HepG2 (cell line): ENCODE measurements around the gene PRM2. TPM values are rescaled to one million over a fixed set of nuclear protein-coding genes. Genes with fewer than 3 reads are reported as not detected.

ENCODE experiments used
- ARNT2 ChIP-seq: sonication (generic); formaldehyde crosslinking; IDR thresholded peaks from 2 replicates; pipeline ENCODE4 v1.8.0; 2022; ENCODE audit warnings: mild to moderate bottlenecking, low read depth, missing genetic modification reagents, moderate library complexity
- ELF1 ChIP-seq: sonication (generic); formaldehyde crosslinking; IDR thresholded peaks from 2 replicates; pipeline ENCODE4 v1.4.0; 2020; ENCODE audit warnings: missing genetic modification reagents
- FLYWCH1 ChIP-seq: sonication (generic); formaldehyde crosslinking; IDR thresholded peaks from 2 replicates; pipeline ENCODE4 v1.8.1; 2023; ENCODE audit warnings: mild to moderate bottlenecking, missing genetic modification reagents
- GABPB1 ChIP-seq: IDR thresholded peaks from 2 replicates; pipeline ENCODE4 v1.6.1; 2016; ENCODE audit warnings: mild to moderate bottlenecking, missing genetic modification reagents, moderate library complexity, missing compliant biosample characterization
- HDAC6 ChIP-seq: fragments of 200-600 bp; sonication (generic); IDR thresholded peaks from 2 replicates; pipeline ENCODE4 v1.7.0; 2017; ENCODE audit warnings: mild to moderate bottlenecking, antibody characterized with exemption, low read length, low read depth
- HOXA5 ChIP-seq: sonication (generic); formaldehyde crosslinking; IDR thresholded peaks from 2 replicates; pipeline ENCODE4 v1.4.0; 2020; ENCODE audit warnings: missing genetic modification reagents
- ISL2 ChIP-seq: sonication (generic); formaldehyde crosslinking; IDR thresholded peaks from 2 replicates; pipeline ENCODE4 v1.5.0; 2020; ENCODE audit warnings: missing genetic modification reagents
- KLF15 ChIP-seq: sonication (generic); formaldehyde crosslinking; IDR thresholded peaks from 2 replicates; pipeline ENCODE4 v1.8.1; 2023; ENCODE audit warnings: borderline replicate concordance, mild to moderate bottlenecking, inconsistent platforms, missing genetic modification reagents, mixed read lengths
- NR2F6 ChIP-seq, 2 experiments: IDR thresholded peaks; 2 replicates each; pipeline ENCODE4 v1.6.1; 2016; ENCODE audit warnings: antibody characterized with exemption in 1 of 2, mild to moderate bottlenecking in 1 of 2
- NR3C1 ChIP-seq: sonication (generic); formaldehyde crosslinking; IDR thresholded peaks from 2 replicates; pipeline ENCODE4 v1.4.0; 2020; ENCODE audit warnings: missing genetic modification reagents
- RARA ChIP-seq: IDR thresholded peaks from 2 replicates; pipeline ENCODE4 v1.6.1; 2016; ENCODE audit warnings: missing genetic modification reagents, missing compliant biosample characterization
- SRY ChIP-seq: sonication (generic); formaldehyde crosslinking; IDR thresholded peaks from 2 replicates; pipeline ENCODE4 v1.8.0; 2022; ENCODE audit warnings: mild to moderate bottlenecking, missing genetic modification reagents
- ZFP90 ChIP-seq: sonication (generic); formaldehyde crosslinking; IDR thresholded peaks from 2 replicates; pipeline ENCODE4 v1.8.0; 2022; ENCODE audit warnings: missing genetic modification reagents, mild to moderate bottlenecking, inconsistent platforms, borderline replicate concordance
- ZIK1 ChIP-seq: sonication (generic); formaldehyde crosslinking; IDR thresholded peaks from 2 replicates; pipeline ENCODE4 v1.5.0; 2020; ENCODE audit warnings: mild to moderate bottlenecking, low read depth, missing genetic modification reagents, borderline replicate concordance
- ZKSCAN5 ChIP-seq: sonication (generic); formaldehyde crosslinking; IDR thresholded peaks from 2 replicates; pipeline ENCODE4 v1.5.1; 2020; ENCODE audit warnings: mild to moderate bottlenecking, missing genetic modification reagents
- ZMAT3 ChIP-seq: sonication (generic); formaldehyde crosslinking; conservative IDR thresholded peaks from 2 replicates; pipeline ENCODE4 v1.7.0; 2021; ENCODE audit warnings: missing genetic modification reagents
- ZNF253 ChIP-seq: sonication (generic); formaldehyde crosslinking; IDR thresholded peaks from 2 replicates; pipeline ENCODE4 v1.8.0; 2022; ENCODE audit warnings: mild to moderate bottlenecking, missing genetic modification reagents, borderline replicate concordance
- ZNF335 ChIP-seq: sonication (generic); formaldehyde crosslinking; IDR thresholded peaks from 2 replicates; pipeline ENCODE4 v1.4.0; 2020; ENCODE audit warnings: missing genetic modification reagents
- ZNF33B ChIP-seq: sonication (generic); formaldehyde crosslinking; IDR thresholded peaks from 2 replicates; pipeline ENCODE4 v1.5.1; 2020; ENCODE audit warnings: mild to moderate bottlenecking, missing genetic modification reagents
- ZNF563 ChIP-seq: sonication (generic); formaldehyde crosslinking; IDR thresholded peaks from 2 replicates; pipeline ENCODE4 v1.8.0; 2022; ENCODE audit warnings: mild to moderate bottlenecking, moderate library complexity, missing genetic modification reagents
- ZNF564 ChIP-seq: sonication (generic); formaldehyde crosslinking; IDR thresholded peaks from 2 replicates; pipeline ENCODE4 v1.8.1; 2023; ENCODE audit warnings: mild to moderate bottlenecking, missing genetic modification reagents
- ZNF720 ChIP-seq: sonication (generic); formaldehyde crosslinking; IDR thresholded peaks from 2 replicates; pipeline ENCODE4 v1.4.0; 2020; ENCODE audit warnings: missing genetic modification reagents
- ZNF749 ChIP-seq: sonication (generic); formaldehyde crosslinking; IDR thresholded peaks from 2 replicates; pipeline ENCODE4 v1.8.0; 2022; ENCODE audit warnings: mild to moderate bottlenecking, missing genetic modification reagents, moderate library complexity, borderline replicate concordance
- polyA plus RNA-seq, 8 experiments: library from polyadenylated mRNA; depleted of rRNA in 3 of 8; stranded (reverse) in 7 of 8; unstranded in 1 of 8; fragments of >200 nt; fragmentation: Illumina TruSeq in 4 of 8; extraction: Trizol in 4 of 8; gene quantifications; 2 replicates each; pipeline versions ENCODE4 v1.2.1 to v1.2.3, GENCODE V29; 2011 to 2016; ENCODE audit warnings: low read depth in 4 of 8, missing spikeins in 1 of 8, mixed read lengths in 1 of 8; ENCODE audit not compliant: insufficient read depth in 1 of 8
- total RNA-seq, 5 experiments: library from RNA; depleted of rRNA; stranded (reverse); fragments of >200 nt; fragmentation: Illumina TruSeq; extraction: Trizol; gene quantifications; 2 replicates each; pipeline ENCODE4 v1.2.3, GENCODE V29; 2016; ENCODE audit warnings: low read depth in 1 of 5
- TF ChIP-seq, protein P1 (sequence below): sonication (generic); formaldehyde crosslinking; IDR thresholded peaks from 2 replicates; pipeline ENCODE4 v1.4.0; 2020; ENCODE audit warnings: mild to moderate bottlenecking, low read depth, missing genetic modification reagents
- TF ChIP-seq, protein P2 (sequence below): sonication (generic); formaldehyde crosslinking; IDR thresholded peaks from 2 replicates; pipeline ENCODE4 v1.8.0; 2022; ENCODE audit warnings: low read depth, missing genetic modification reagents
- TF ChIP-seq, protein P3 (sequence below): sonication (generic); formaldehyde crosslinking; IDR thresholded peaks from 2 replicates; pipeline ENCODE4 v1.5.1; 2020; ENCODE audit warnings: missing genetic modification reagents, mild to moderate bottlenecking, borderline replicate concordance
- TF ChIP-seq, protein P4 (sequence below): IDR thresholded peaks from 2 replicates; pipeline ENCODE4 v1.6.1; 2016

Gene PRM2
- total and polyA plus RNA-seq, 2 of the 13 experiments (the other 11 are each of a cell fraction or from before 2014, with no cell fraction given) = 0.54 TPM; not detected in 1

DNA sequence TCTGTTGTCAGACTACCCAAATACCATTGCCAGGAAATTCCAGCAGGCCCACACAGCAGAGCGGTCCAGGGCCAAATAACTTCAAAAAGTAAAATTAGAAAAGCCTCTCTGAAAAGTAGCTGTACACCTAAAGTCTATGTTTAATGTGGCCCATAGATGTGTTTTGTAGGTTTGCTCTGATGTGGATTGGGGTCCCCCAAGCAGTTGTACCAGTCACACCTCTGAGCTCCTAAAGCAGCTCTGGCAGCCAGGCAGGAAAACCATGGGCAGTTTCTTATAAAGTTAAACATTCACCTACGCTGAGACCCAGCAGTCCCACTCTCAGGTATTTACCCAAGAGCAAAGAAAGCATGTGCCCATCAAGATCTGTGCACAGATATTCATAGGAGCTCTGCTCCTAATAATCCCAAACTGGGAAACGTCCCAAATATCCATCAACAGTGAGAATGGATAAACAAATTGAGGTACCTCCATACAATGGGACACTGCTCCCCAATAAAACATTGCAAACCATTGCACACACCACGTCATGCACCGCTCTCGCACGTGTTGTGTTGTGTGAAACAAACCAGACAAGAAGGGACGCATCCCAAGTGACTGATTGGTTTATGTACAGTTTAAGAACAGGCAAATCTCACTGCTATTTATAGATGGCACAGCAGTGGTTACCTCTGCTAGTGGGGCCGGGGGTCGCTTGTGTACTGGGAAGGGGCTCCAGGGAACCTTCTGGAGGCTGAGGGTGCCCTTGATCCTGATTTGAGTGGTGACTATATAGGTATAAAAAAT lies 20.6 kb upstream of the PRM2 start (continued):
- peak; percentile 44 for TF ChIP-seq NR2F6 (IDR thresholded peaks at IDR 0.05)
- TF ChIP-seq NR2F6 (CRISPR knock-in tag; IDR thresholded peaks at IDR 0.05) = peak; percentile 16; the same call in 1 of the 2 replicates
- TF ChIP-seq GABPB1 (CRISPR knock-in tag) = no peak
- TF ChIP-seq, protein P1, sequence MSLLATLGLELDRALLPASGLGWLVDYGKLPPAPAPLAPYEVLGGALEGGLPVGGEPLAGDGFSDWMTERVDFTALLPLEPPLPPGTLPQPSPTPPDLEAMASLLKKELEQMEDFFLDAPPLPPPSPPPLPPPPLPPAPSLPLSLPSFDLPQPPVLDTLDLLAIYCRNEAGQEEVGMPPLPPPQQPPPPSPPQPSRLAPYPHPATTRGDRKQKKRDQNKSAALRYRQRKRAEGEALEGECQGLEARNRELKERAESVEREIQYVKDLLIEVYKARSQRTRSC (CRISPR knock-in tag) = 0 out of 2 replicates have a peak, but pooled peaks have one; percentile 19
- no peak for TF ChIP-seq ZNF749
- TF ChIP-seq ZNF563 (CRISPR knock-in tag) = no peak
- TF ChIP-seq ZNF564 (CRISPR knock-in tag) = no peak
- TF ChIP-seq, protein P2, sequence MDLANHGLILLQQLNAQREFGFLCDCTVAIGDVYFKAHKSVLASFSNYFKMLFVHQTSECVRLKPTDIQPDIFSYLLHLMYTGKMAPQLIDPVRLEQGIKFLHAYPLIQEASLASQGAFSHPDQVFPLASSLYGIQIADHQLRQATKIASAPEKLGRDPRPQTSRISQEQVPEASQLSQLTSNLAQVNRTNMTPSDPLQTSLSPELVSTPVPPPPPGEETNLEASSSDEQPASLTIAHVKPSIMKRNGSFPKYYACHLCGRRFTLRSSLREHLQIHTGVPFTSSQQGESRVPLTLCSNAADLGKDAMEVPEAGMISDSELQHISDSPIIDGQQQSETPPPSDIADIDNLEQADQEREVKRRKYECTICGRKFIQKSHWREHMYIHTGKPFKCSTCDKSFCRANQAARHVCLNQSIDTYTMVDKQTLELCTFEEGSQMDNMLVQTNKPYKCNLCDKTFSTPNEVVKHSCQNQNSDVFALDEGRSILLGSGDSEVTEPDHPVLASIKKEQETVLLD = no peak; the same call in 1 of the 2 replicates
- no peak; the same call in 1 of the 2 replicates for TF ChIP-seq ZNF335
- TF ChIP-seq, protein P3, sequence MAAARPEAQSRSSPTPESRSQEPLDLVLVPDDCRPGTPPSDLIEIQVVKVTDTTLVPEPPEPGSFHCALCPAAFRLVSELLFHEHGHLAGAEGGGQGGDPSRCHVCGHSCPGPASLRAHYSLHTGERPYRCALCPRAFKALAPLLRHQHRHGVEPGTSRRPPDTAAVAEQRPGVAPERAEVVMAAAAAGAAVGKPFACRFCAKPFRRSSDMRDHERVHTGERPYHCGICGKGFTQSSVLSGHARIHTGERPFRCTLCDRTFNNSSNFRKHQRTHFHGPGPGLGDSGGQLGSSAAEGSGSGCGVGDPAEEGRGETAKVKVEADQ (CRISPR knock-in tag) = no peak
- peak; percentile 45; the same call in 1 of the 2 replicates for TF ChIP-seq ZFP90 (CRISPR knock-in tag)
- no peak for TF ChIP-seq NR3C1
- TF ChIP-seq ZNF33B (CRISPR knock-in tag) = no peak
- no peak; the same call in 1 of the 2 replicates for TF ChIP-seq KLF15 (CRISPR knock-in tag)
- TF ChIP-seq ZNF253 = no peak
- no peak for TF ChIP-seq HDAC6
- TF ChIP-seq, protein P4, sequence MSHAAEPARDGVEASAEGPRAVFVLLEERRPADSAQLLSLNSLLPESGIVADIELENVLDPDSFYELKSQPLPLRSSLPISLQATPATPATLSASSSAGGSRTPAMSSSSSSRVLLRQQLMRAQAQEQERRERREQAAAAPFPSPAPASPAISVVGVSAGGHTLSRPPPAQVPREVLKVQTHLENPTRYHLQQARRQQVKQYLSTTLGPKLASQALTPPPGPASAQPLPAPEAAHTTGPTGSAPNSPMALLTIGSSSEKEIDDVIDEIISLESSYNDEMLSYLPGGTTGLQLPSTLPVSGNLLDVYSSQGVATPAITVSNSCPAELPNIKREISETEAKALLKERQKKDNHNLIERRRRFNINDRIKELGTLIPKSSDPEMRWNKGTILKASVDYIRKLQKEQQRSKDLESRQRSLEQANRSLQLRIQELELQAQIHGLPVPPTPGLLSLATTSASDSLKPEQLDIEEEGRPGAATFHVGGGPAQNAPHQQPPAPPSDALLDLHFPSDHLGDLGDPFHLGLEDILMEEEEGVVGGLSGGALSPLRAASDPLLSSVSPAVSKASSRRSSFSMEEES (CRISPR knock-in tag) = peak; percentile 67
- TF ChIP-seq ZNF720 (CRISPR knock-in tag) = 0 out of 2 replicates have a peak, but pooled peaks have one; percentile 20
- TF ChIP-seq ARNT2 = 0 out of 2 replicates have a peak, but pooled peaks have one; percentile 30
- TF ChIP-seq ISL2 (CRISPR knock-in tag) = no peak
- peak; percentile 10; the same call in 1 of the 2 replicates for TF ChIP-seq ELF1 (CRISPR knock-in tag)
- peak; percentile 66; the same call in 1 of the 2 replicates for TF ChIP-seq SRY
- TF ChIP-seq HOXA5 = peak; percentile 36; the same call in 1 of the 2 replicates
- TF ChIP-seq RARA = peak; percentile 58; the same call in 1 of the 2 replicates
- no peak for TF ChIP-seq ZIK1 (CRISPR knock-in tag)
- TF ChIP-seq FLYWCH1 (CRISPR knock-in tag) = no peak
- TF ChIP-seq ZMAT3 (CRISPR knock-in tag) = no peak
- no peak for TF ChIP-seq ZKSCAN5
